NCI-H1105 (cell line): Measurements from ENCODE around the gene KATNBL1.
A peak's percentile ranks its signal among the peaks of the same experiment; 100 is the strongest.

Source experiments
- DNase-seq: peaks from one replicate; lab custom pipeline; 2025; lab: John Stamatoyannopoulos, UW

The KATNBL1 gene

GRCh38 chr15:34114739-34115138 is 95.2 kb downstream of the KATNBL1 start:
- no peak for DNase-seq

- DNase-seq, result no peak
Measured at GRCh38 chr15:34114215-34114614, 95.7 kb downstream of the KATNBL1 start.

GRCh38 chr15:34111488-34111887 is 98.4 kb downstream of the KATNBL1 start:
- no peak for DNase-seq

DNA sequence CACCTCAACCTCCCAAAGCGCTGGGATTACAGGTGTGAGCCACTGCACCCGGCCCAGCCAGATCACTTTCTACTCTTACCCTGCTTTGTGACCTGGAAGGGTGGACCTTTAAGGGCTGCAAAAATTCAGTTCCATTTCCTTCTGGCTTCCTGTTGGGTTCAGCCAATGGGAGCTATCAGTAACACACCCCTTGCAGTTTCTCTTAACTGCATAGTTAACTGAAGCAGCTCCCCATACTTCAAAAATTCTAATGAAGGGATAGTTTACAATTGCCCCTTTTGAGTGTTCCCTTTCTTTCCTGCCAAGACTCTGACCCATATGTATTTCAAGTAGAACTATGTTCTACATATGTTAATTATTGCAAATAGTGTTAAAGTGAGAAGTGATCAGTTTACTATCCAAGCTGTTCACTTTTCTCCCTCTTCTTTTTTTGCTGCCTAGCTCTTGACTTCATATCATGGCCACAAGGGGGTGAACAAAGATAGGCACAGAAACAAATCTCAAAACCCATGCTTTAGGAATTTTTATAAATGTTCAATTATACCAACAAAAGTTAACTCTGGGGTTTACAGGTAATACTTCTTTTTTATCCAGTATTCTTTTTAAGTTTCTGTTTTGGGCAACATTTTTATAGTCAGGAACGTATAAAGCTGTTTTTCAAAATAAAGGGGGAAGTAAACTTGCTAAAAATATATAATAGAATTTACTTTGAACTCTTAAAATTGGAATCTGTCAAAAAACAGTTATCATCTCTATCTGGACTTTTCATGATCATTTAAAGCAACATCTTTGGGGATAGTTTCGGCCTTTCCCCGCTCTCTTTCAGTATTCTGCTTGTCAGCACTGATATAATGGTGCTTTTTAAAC is 99.9 kb downstream of the KATNBL1 start:
- no peak for DNase-seq

GRCh38 chr15:34107315-34107714 is 102.6 kb downstream of the KATNBL1 start:
- DNase-seq, result no peak

- DNase-seq, result no peak
Measured at GRCh38 chr15:34106423-34106822, 103.5 kb downstream of the KATNBL1 start.

DNA sequence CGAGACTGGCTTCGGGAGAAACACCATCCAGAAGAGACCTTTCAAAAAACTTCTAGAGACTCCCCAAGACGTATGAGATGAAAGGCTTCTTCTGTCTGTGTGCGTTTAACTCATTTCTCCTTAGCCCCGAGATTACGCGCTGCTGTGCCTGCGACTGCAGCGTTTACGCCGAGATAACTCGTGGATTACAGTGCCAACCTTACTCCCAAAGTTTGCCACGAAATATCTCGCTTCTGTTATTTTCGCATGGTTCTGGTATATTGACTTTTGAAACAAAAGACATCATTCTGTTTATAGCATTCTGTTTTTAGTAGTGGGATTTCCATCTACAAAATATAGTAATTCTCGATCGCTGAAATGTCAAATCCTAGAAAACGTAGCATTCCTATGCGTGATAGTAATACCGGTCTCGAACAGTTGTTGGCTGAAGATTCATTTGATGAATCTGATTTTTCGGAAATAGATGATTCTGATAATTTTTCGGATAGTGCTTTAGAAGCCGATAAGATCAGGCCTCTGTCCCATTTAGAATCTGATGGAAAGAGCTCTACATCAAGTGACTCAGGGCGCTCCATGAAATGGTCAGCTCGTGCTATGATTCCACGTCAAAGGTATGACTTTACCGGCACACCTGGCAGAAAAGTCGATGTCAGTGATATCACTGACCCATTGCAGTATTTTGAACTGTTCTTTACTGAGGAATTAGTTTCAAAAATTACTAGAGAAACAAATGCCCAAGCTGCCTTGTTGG is 107.5 kb downstream of the KATNBL1 start:
- DNase-seq, result no peak

GRCh38 chr15:34101366-34102174 is 108.3 kb downstream of the KATNBL1 start, which contains the start of the genes EMC7 and PGBD4:
EMC7 (minus strand) TSS chr15:34101862; CDS start chr15:34101839, 23 bp downstream.
PGBD4 (plus strand) TSS chr15:34102083; CDS start chr15:34102532, 449 bp downstream.
- peak; percentile 88 for DNase-seq

GRCh38 chr15:34099914-34100313 is 110.0 kb downstream of the KATNBL1 start:
- no peak for DNase-seq
